Esophagus squamous epithelium (tissue), 4 donors: ENCODE data around the gene PTPN21.

Source experiments
- POLR2A ChIP-seq, 4 donors: fragments of 450-650 bp; IDR thresholded peaks; one replicate each; pipeline ENCODE4 v1.6.1; 2017; ENCODE audit warnings: antibody characterized with exemption in 4 of 4, mild to moderate bottlenecking in 4 of 4, moderate library complexity in 3 of 4
- TF ChIP-seq, protein P1 (sequence below), 6 experiments: fragments of 450-650 bp in 4 of 6; fragments of 200-600 bp in 2 of 6; sonication (generic) in 2 of 6; IDR thresholded peaks; one replicate each; pipeline ENCODE4 v1.5.1; 2016 to 2019; ENCODE audit warnings: antibody characterized with exemption in 6 of 6, mild to moderate bottlenecking in 4 of 6, moderate library complexity in 4 of 6

DNA sequence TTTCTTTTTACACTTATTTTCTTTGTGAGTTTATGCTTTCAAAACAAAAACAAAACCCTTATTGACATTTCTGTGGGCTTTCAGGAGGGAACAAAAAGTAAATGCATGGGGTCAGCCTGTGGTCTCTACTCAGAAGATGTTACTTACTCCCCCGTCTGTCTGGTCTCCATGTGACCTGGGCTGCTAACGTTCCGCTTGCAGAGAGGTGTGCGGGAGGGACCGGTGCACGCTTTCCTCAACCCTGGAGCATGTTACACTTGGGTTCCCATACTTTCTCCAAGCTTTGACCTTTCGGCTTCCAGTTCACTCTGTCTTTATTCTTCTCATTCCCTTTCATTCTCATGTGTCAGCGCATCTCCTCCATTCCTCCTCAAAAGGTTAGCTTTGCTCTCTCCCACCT, 44.5 kb upstream of the PTPN21 start:
- TF ChIP-seq, protein P1, sequence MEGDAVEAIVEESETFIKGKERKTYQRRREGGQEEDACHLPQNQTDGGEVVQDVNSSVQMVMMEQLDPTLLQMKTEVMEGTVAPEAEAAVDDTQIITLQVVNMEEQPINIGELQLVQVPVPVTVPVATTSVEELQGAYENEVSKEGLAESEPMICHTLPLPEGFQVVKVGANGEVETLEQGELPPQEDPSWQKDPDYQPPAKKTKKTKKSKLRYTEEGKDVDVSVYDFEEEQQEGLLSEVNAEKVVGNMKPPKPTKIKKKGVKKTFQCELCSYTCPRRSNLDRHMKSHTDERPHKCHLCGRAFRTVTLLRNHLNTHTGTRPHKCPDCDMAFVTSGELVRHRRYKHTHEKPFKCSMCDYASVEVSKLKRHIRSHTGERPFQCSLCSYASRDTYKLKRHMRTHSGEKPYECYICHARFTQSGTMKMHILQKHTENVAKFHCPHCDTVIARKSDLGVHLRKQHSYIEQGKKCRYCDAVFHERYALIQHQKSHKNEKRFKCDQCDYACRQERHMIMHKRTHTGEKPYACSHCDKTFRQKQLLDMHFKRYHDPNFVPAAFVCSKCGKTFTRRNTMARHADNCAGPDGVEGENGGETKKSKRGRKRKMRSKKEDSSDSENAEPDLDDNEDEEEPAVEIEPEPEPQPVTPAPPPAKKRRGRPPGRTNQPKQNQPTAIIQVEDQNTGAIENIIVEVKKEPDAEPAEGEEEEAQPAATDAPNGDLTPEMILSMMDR (IDR thresholded peaks at IDR 0.05): no peak
- no peak for TF ChIP-seq POLR2A (IDR thresholded peaks at IDR 0.05)
